Activated naive CD4-positive, alpha-beta T cell treated with anti-CD3 and anti-CD28 coated beads for 36 hours (primary cell): ENCODE measurements around the gene PCDHB12. TPM values are rescaled to one million over a fixed set of nuclear protein-coding genes. Genes with fewer than 3 reads are reported as not detected.
"Not testable (repeated sequence)": the region's sequence is repeated elsewhere in the genome, so short reads cannot be mapped to it uniquely, and the experiment has no call there.

Source experiments
- CTCF ChIA-PET: fragments of 350-600 bp; sonication (Branson Sonifier 250); formaldehyde crosslinking; loops from one replicate; lab custom pipeline; 2021; ENCODE audit warnings: antibody characterized with exemption; lab: Charles Lee
- DNase-seq: peaks from one replicate; pipeline ENCODE4 v3.0.0-alpha.2; 2020
- H3K27ac Mint-ChIP-seq: one replicate; pipeline ENCODE4 v1.8.0; 2021; ENCODE audit warnings: mild to moderate bottlenecking, mixed read lengths
- H3K27me3 Mint-ChIP-seq: one replicate; pipeline ENCODE4 v1.8.0; 2021; ENCODE audit warnings: low read depth, mixed read lengths
- H3K36me3 Mint-ChIP-seq: one replicate; pipeline ENCODE4 v1.8.0; 2021; ENCODE audit warnings: low read depth, mixed read lengths
- H3K4me1 Mint-ChIP-seq: one replicate; pipeline ENCODE4 v1.8.0; 2021; ENCODE audit warnings: low read depth, mixed read lengths
- H3K4me3 Mint-ChIP-seq: one replicate; pipeline ENCODE4 v1.8.0; 2021; ENCODE audit warnings: mild to moderate bottlenecking, moderate library complexity, mixed read lengths
- H3K9me3 Mint-ChIP-seq: one replicate; pipeline ENCODE4 v1.8.0; 2021; ENCODE audit warnings: mixed read lengths
- intact Hi-C: fragments of 100-400 bp; cut with micrococcal nuclease; formaldehyde crosslinking; loops from one replicate; pipeline ENCODE4 v1.15.1; 2023
- total RNA-seq, 2 experiments: library from RNA; stranded (reverse); gene quantifications; one replicate each; pipeline ENCODE4 v1.2.3, GENCODE V29; 2021

PCDHB12 gene
- total RNA-seq, 2 experiments from 2014 or later = not detected

DNA sequence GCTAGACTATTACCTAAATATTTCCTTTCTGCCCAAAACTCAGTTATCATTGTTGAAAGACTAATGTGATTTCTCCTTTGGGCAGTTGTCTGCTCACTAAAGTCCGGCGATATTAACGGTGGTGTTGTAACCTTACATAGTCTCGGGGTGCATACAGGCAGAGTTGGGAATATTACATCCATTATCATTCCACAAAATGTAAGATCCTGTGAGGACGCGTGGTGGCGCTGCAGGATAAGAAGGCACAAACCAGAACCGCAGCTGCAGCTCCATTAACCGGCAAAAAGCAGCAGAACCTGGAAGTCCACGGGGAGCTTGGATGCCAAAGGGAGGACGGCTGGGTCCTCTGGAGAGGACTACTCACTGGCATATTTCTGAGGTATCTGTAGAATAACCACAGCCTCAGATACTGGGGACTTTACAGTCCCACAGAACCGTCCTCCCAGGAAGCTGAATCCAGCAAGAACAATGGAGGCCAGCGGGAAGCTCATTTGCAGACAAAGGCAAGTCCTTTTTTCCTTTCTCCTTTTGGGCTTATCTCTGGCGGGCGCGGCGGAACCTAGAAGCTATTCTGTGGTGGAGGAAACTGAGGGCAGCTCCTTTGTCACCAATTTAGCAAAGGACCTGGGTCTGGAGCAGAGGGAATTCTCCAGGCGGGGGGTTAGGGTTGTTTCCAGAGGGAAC is 5.3 kb downstream of the PCDHB12 start, which contains the start of gene PCDHB13:
PCDHB13 (plus strand) TSS at position 264 of the 684 bp plus-strand sequence; CDS start at position 469, 205 bp downstream.
- intact Hi-C loops = loop anchor here (10.0 kb wide), 1 partner anchor 161 kb away; the partner anchor contains the start of genes PCDHGA6 and PCDHGB3
- H3K36me3 Mint-ChIP-seq = peaks cover 20% of the 10 kb centered on the region
- peaks cover 25% of the 10 kb centered on the region for H3K9me3 Mint-ChIP-seq
- CTCF ChIA-PET = interaction anchor here (0.6 to 1.6 kb wide), 2 partner anchors 14 to 78 kb away, joined by 4 read pairs; partner anchors contain the start of gene PCDHB11
- H3K4me1 Mint-ChIP-seq, H3K27ac Mint-ChIP-seq, H3K4me3 Mint-ChIP-seq: not testable (repeated sequence)
- peaks cover 58% of the 10 kb centered on the region for H3K27me3 Mint-ChIP-seq
- DNase-seq = peak; percentile 61

DNA sequence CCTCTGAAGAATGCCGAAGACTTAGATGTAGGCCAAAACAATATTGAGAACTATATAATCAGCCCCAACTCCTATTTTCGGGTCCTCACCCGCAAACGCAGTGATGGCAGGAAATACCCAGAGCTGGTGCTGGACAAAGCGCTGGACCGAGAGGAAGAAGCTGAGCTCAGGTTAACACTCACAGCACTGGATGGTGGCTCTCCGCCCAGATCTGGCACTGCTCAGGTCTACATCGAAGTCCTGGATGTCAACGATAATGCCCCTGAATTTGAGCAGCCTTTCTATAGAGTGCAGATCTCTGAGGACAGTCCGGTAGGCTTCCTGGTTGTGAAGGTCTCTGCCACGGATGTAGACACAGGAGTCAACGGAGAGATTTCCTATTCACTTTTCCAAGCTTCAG is 6.1 kb downstream of the PCDHB12 start:
- H3K27ac Mint-ChIP-seq, H3K4me1 Mint-ChIP-seq, H3K4me3 Mint-ChIP-seq, DNase-seq: not testable (repeated sequence)
- Mint-ChIP-seq H3K9me3 (peaks cover 30% of the 10 kb centered on the region), H3K27me3 (peaks cover 54% of the 10 kb centered on the region), H3K36me3 (peaks cover 20% of the 10 kb centered on the region)
- CTCF ChIA-PET = interaction anchor here (0.6 kb wide), 1 partner anchor 78 kb away, joined by 4 read pairs; no protein-coding TSS in a partner anchor
- intact Hi-C loops = loop anchor here (10.0 kb wide), 1 partner anchor 160 kb away; the partner anchor contains the start of genes PCDHGA6 and PCDHGB3

- intact Hi-C loops = loop anchor here (10.0 kb wide), 1 partner anchor 159 kb away; the partner anchor contains the start of genes PCDHGA6 and PCDHGB3
- DNase-seq, CTCF ChIA-PET, H3K4me1 Mint-ChIP-seq, H3K27ac Mint-ChIP-seq, H3K4me3 Mint-ChIP-seq: not testable (repeated sequence)
- H3K9me3 Mint-ChIP-seq = peaks cover 32% of the 10 kb centered on the region
- peaks cover 49% of the 10 kb centered on the region for H3K27me3 Mint-ChIP-seq
- peaks cover 17% of the 10 kb centered on the region for H3K36me3 Mint-ChIP-seq
These were observed 7.0 kb downstream of the PCDHB12 start for GRCh38 chr5:141215504-141215903.

GRCh38 chr5:141216035-141216434 is 7.5 kb downstream of the PCDHB12 start:
- H3K27me3 Mint-ChIP-seq = peaks cover 50% of the 10 kb centered on the region
- H3K4me1 Mint-ChIP-seq, H3K4me3 Mint-ChIP-seq, H3K27ac Mint-ChIP-seq, DNase-seq, CTCF ChIA-PET: not testable (repeated sequence)
- peaks cover 14% of the 10 kb centered on the region for H3K36me3 Mint-ChIP-seq
- H3K9me3 Mint-ChIP-seq = peaks cover 29% of the 10 kb centered on the region
- intact Hi-C loops = loop anchor here (10.0 kb wide), 1 partner anchor 159 kb away; the partner anchor contains the start of genes PCDHGA6 and PCDHGB3

- Mint-ChIP-seq H3K36me3 (peaks cover 10% of the 10 kb centered on the region), H3K4me1 (peaks cover 4% of the 10 kb centered on the region), H3K27ac (no peak within 1 kb of the TSS), H3K9me3 (peaks cover 18% of the 10 kb centered on the region), H3K4me3 (no peak within 1 kb of the TSS), H3K27me3 (peaks cover 56% of the 10 kb centered on the region)
- intact Hi-C loops = loop anchor here (10.0 kb wide), 1 partner anchor 332 kb away; no protein-coding TSS in a partner anchor
- CTCF ChIA-PET = interaction anchor here (0.6 to 1.5 kb wide), 7 partner anchors 14 to 201 kb away, joined by 3 to 5 read pairs (median 4); partner anchors contain the start of gene SLC25A2
- no peak for DNase-seq
These were observed 14.7 kb downstream of the PCDHB12 start, which contains the start of gene PCDHB14 for GRCh38 chr5:141223112-141223783. PCDHB14 (plus strand) TSS chr5:141223343; CDS start chr5:141223506, 163 bp downstream.

DNA sequence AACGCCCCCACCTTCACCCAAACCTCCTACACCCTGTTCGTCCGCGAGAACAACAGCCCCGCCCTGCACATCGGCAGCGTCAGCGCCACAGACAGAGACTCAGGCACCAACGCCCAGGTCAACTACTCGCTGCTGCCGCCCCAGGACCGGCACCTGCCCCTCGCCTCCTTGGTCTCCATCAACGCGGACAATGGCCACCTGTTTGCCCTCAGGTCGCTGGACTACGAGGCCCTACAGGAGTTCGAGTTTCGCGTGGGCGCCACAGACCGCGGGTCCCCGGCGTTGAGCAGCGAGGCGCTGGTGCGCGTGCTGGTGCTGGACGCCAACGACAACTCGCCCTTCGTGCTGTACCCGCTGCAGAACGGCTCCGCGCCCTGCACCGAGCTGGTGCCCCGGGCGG is 16.3 kb downstream of the PCDHB12 start:
- H3K4me1 Mint-ChIP-seq, CTCF ChIA-PET, H3K9me3 Mint-ChIP-seq, H3K4me3 Mint-ChIP-seq, H3K27ac Mint-ChIP-seq, DNase-seq: not testable (repeated sequence)
- intact Hi-C loops = loop anchor here (10.0 kb wide), 1 partner anchor 330 kb away; no protein-coding TSS in a partner anchor
- H3K36me3 Mint-ChIP-seq = peaks cover 10% of the 10 kb centered on the region
- peaks cover 50% of the 10 kb centered on the region for H3K27me3 Mint-ChIP-seq

- Mint-ChIP-seq H3K36me3 (peaks cover 10% of the 10 kb centered on the region), H3K27me3 (peaks cover 50% of the 10 kb centered on the region)
- H3K9me3 Mint-ChIP-seq, H3K4me3 Mint-ChIP-seq, H3K27ac Mint-ChIP-seq, CTCF ChIA-PET, H3K4me1 Mint-ChIP-seq, DNase-seq: not testable (repeated sequence)
- intact Hi-C loops = loop anchor here (10.0 kb wide), 1 partner anchor 329 kb away; no protein-coding TSS in a partner anchor
These were observed 16.9 kb downstream of the PCDHB12 start for GRCh38 chr5:141225421-141225820.

DNA sequence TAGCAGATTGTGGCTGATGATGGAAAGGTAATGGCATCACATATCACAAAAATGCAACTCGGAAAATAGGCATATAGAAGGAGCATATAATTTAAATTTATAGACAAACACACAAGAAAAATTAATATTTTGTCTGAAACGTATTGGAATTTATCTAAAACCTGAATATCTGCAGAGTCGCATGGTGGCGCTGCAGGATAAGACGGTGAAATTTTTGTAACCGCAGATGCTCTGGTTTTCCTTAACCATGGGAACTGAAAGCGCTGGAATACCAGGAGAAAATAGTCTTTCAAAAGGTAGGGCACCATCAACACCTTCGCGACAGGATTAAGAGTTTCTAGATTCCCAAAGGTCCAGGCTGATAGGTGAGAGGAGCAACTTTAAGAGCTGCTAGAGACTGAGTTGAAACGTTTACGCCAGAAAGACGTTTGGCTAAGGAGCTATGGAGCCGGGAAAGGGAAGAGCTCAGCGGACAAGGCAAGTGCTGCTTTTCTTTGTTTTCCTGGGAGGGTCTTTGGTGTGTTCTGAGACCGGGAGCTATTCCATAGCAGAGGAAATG is 25.7 kb downstream of the PCDHB12 start:
- Mint-ChIP-seq H3K9me3 (peaks cover 31% of the 10 kb centered on the region), H3K4me3 (no peak overlapping the region), H3K27me3 (peaks cover 48% of the 10 kb centered on the region), H3K4me1 (no peaks in the 10 kb centered on the region), H3K36me3 (peaks cover 12% of the 10 kb centered on the region), H3K27ac (no peak overlapping the region)
- no peak for DNase-seq
- intact Hi-C loops = no loop called here
- CTCF ChIA-PET = interaction anchor here (1.1 kb wide), 1 partner anchor 11 kb away, joined by 4 read pairs; the partner anchor contains the start of gene PCDHB15

DNA sequence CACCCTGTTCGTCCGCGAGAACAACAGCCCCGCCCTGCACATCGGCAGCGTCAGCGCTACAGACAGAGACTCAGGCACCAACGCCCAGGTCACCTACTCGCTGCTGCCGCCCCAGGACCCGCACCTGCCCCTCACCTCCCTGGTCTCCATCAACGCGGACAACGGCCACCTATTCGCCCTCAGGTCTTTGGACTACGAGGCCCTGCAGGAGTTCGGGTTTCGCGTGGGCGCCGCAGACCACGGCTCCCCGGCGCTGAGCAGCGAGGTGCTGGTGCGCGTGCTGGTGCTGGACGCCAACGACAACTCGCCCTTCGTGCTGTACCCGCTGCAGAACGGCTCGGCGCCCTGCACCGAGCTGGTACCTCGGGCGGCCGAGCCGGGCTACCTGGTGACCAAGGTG is 27.4 kb downstream of the PCDHB12 start:
- CTCF ChIA-PET, H3K27ac Mint-ChIP-seq, DNase-seq, intact Hi-C loops, H3K4me1 Mint-ChIP-seq, H3K4me3 Mint-ChIP-seq: not testable (repeated sequence)
- Mint-ChIP-seq H3K36me3 (peaks cover 22% of the 10 kb centered on the region), H3K9me3 (peaks cover 41% of the 10 kb centered on the region), H3K27me3 (peaks cover 64% of the 10 kb centered on the region)

- H3K27ac Mint-ChIP-seq = no peak overlapping the region
- H3K36me3 Mint-ChIP-seq = peaks cover 24% of the 10 kb centered on the region
- no peaks in the 10 kb centered on the region for H3K4me1 Mint-ChIP-seq
- intact Hi-C loops = no loop called here
- peaks cover 66% of the 10 kb centered on the region for H3K27me3 Mint-ChIP-seq
- CTCF ChIA-PET = interaction anchor here (0.6 to 1.2 kb wide), 3 partner anchors 13 to 135 kb away, joined by 3 to 4 read pairs (median 4); partner anchors contain the start of gene PCDHB14
- H3K9me3 Mint-ChIP-seq = peaks cover 42% of the 10 kb centered on the region
- DNase-seq = no peak
- H3K4me3 Mint-ChIP-seq = no peak overlapping the region
These were observed 28.2 kb downstream of the PCDHB12 start for GRCh38 chr5:141236516-141237313.

GRCh38 chr5:141241496-141241895 is 33.0 kb downstream of the PCDHB12 start:
- Mint-ChIP-seq H3K4me1 (no peaks in the 10 kb centered on the region), H3K27me3 (peaks cover 71% of the 10 kb centered on the region)
- intact Hi-C loops = no loop called here

More at GRCh38 chr5:141241496-141241895, 33.0 kb downstream of the PCDHB12 start:
- H3K9me3 Mint-ChIP-seq = peaks cover 47% of the 10 kb centered on the region
- no peak overlapping the region for H3K4me3 Mint-ChIP-seq
- no peak for DNase-seq
- H3K27ac Mint-ChIP-seq = no peak overlapping the region
- H3K36me3 Mint-ChIP-seq = peaks cover 40% of the 10 kb centered on the region
- CTCF ChIA-PET = no interaction called here
